Measurements from ENCODE around the gene LUC7L.

Gene LUC7L

DNA sequence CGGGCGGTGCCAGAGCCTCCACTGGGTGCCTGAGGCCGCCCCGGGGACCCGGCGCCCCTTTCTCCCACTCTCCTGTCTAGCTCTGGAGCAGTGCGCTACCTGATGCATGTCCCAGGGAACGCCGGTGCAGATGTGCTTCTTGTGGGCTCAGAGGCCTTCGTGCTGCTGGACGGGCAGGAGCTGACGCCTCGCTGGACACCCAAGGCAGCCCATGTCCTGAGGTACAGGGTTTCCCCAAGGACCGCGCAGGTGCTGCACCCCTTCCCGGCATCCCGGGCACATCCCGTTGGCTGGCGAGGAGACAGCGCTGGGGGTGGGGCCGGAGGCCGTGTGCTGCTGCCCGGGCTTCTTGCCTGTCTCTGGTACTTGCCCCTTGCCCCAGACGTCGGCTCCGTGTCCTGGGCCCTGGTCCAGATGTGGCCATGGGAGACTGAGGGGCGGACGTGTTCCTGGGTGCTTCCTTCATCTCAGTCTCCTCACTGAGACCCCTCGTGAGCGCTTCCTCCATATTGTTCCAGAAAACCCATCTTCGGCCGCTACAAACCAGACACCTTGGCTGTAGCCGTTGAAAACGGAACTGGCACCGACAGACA lies 34.0 kb upstream of the LUC7L start:
- no peaks in the 10 kb centered on the region for H3K79me2 ChIP-seq (ENCODE audit: insufficient read depth, low read length)
- H4K20me1 ChIP-seq (ENCODE audit: insufficient read depth, low read length): no peaks in the 10 kb centered on the region
- no peaks in the 10 kb centered on the region for H3K4me1 ChIP-seq (ENCODE audit: insufficient read depth, low read length)
- no peak overlapping the region for H2AFZ ChIP-seq (ENCODE audit: low read depth, low read length)
- no peak for ATAC-seq (ENCODE audit: insufficient read depth, low read depth)
- H3K4me2 ChIP-seq (ENCODE audit: insufficient read depth, low read length): no peak overlapping the region
- TF ChIP-seq, protein P1, sequence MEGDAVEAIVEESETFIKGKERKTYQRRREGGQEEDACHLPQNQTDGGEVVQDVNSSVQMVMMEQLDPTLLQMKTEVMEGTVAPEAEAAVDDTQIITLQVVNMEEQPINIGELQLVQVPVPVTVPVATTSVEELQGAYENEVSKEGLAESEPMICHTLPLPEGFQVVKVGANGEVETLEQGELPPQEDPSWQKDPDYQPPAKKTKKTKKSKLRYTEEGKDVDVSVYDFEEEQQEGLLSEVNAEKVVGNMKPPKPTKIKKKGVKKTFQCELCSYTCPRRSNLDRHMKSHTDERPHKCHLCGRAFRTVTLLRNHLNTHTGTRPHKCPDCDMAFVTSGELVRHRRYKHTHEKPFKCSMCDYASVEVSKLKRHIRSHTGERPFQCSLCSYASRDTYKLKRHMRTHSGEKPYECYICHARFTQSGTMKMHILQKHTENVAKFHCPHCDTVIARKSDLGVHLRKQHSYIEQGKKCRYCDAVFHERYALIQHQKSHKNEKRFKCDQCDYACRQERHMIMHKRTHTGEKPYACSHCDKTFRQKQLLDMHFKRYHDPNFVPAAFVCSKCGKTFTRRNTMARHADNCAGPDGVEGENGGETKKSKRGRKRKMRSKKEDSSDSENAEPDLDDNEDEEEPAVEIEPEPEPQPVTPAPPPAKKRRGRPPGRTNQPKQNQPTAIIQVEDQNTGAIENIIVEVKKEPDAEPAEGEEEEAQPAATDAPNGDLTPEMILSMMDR (IDR thresholded peaks at IDR 0.05; ENCODE audit: borderline replicate concordance, extremely low read depth, low read length, poor library complexity, severe bottlenecking): no peak
- TF ChIP-seq EZH2 (IDR thresholded peaks at IDR 0.05; ENCODE audit: borderline replicate concordance, low read depth, low read length, severe bottlenecking): no peak
- no peaks in the 10 kb centered on the region for H3K27me3 ChIP-seq (ENCODE audit: insufficient read depth, low read length, poor library complexity)
- no peaks in the 10 kb centered on the region for H3K9me3 ChIP-seq (ENCODE audit: insufficient read depth, low read length, severe bottlenecking)
- DNase-seq: no peak
- peaks cover 52% of the 10 kb centered on the region for H3K36me3 ChIP-seq (ENCODE audit: insufficient read depth, low read length)
- no peak overlapping the region for H3K27ac ChIP-seq (ENCODE audit: low read length)
- H3K9ac ChIP-seq (ENCODE audit: low read depth, low read length): no peak overlapping the region
- no peak overlapping the region for H3K4me3 ChIP-seq (ENCODE audit: low read depth in 1 of 2, low read length in 2 of 2)

DNA sequence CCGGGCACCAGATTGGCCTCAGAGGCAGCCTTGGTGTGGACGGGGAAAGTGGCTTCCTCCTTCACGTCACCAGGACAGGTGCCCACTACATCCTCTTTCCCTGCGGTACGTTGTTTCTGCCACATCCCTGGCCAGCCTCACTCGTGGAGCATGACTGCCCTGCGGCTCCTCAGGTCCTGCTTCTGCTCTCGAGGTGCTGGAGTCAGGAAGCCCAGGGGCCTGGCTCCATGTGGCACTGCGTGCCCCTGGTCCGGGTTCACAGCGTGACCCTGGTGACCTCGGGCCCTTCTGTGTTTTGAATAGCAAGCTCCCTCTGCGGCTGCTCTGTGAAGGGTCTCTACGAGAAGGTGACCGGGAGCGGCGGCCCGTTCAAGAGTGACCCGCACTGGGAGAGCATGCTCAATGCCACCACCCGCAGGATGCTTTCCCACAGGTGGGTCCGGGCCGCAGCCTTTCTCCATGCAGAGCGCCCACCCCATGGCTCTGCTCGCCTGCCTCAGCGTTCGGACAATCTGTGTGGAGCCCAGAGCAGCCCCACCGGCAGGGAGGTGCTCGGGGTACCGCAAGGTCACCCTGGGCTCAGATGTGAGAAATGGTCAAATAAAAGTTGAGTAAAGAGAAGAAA lies 33.0 kb upstream of the LUC7L start:
- DNase-seq: no peak
- TF ChIP-seq EZH2 (IDR thresholded peaks at IDR 0.05; ENCODE audit: borderline replicate concordance, low read depth, low read length, severe bottlenecking): no peak
- TF ChIP-seq, protein P1 (IDR thresholded peaks at IDR 0.05; ENCODE audit: borderline replicate concordance, extremely low read depth, low read length, poor library complexity, severe bottlenecking): no peak
- no peaks in the 10 kb centered on the region for H3K79me2 ChIP-seq (ENCODE audit: insufficient read depth, low read length)
- H3K27ac ChIP-seq (ENCODE audit: low read length): no peak overlapping the region
- no peak overlapping the region for H3K9ac ChIP-seq (ENCODE audit: low read depth, low read length)
- no peaks in the 10 kb centered on the region for H3K27me3 ChIP-seq (ENCODE audit: insufficient read depth, low read length, poor library complexity)
- H3K4me1 ChIP-seq (ENCODE audit: insufficient read depth, low read length): no peaks in the 10 kb centered on the region
- H3K9me3 ChIP-seq (ENCODE audit: insufficient read depth, low read length, severe bottlenecking): no peaks in the 10 kb centered on the region
- ATAC-seq (ENCODE audit: insufficient read depth, low read depth): no peak
- no peak overlapping the region for H3K4me2 ChIP-seq (ENCODE audit: insufficient read depth, low read length)
- H4K20me1 ChIP-seq (ENCODE audit: insufficient read depth, low read length): no peaks in the 10 kb centered on the region
- no peak overlapping the region for H2AFZ ChIP-seq (ENCODE audit: low read depth, low read length)
- H3K36me3 ChIP-seq (ENCODE audit: insufficient read depth, low read length): peaks cover 52% of the 10 kb centered on the region
- no peak overlapping the region for H3K4me3 ChIP-seq (ENCODE audit: low read depth in 1 of 2, low read length in 2 of 2)

DNA sequence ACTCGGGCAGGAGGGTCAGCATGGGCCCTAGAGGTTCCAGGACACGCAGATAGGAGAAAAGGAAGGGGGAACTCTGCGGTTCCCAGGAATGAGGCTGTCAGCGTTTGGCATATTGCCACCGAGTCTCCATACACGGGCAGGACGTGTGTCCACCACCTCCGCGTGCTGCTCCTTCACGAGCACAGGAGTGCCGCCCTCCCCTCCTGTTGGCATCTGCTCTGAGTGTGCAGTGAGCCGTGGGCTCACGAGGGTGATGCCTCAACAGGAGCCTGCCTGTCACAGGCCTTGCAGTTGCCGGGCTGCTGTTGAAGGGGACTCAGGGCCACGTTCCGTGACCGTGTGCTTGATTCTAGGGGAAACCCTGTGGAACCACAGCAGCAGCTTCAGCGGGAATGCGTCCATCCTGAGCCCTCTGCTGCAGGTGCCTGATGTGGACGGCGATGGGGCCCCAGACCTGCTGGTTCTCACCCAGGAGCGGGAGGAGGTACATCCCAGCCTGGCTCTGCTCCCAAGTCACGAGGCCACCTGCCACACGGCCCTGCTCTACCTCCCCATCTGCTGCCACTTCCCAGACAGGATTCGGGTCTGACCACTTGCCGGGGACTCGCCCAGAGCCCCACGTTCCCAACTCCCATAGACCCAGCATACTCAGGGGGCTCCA lies 31.9 kb upstream of the LUC7L start:
- H2AFZ ChIP-seq (ENCODE audit: low read depth, low read length): no peak overlapping the region
- no peak overlapping the region for H3K27ac ChIP-seq (ENCODE audit: low read length)
- no peaks in the 10 kb centered on the region for H4K20me1 ChIP-seq (ENCODE audit: insufficient read depth, low read length)
- no peak overlapping the region for H3K4me2 ChIP-seq (ENCODE audit: insufficient read depth, low read length)
- H3K27me3 ChIP-seq (ENCODE audit: insufficient read depth, low read length, poor library complexity): no peaks in the 10 kb centered on the region
- DNase-seq (no peak), ATAC-seq (ENCODE audit: insufficient read depth, low read depth) (no peak)
- H3K79me2 ChIP-seq (ENCODE audit: insufficient read depth, low read length): no peaks in the 10 kb centered on the region
- no peaks in the 10 kb centered on the region for H3K4me1 ChIP-seq (ENCODE audit: insufficient read depth, low read length)
- no peak overlapping the region for H3K9ac ChIP-seq (ENCODE audit: low read depth, low read length)
- no peaks in the 10 kb centered on the region for H3K9me3 ChIP-seq (ENCODE audit: insufficient read depth, low read length, severe bottlenecking)
- no peak overlapping the region for H3K4me3 ChIP-seq (ENCODE audit: low read depth in 1 of 2, low read length in 2 of 2)
- peaks cover 54% of the 10 kb centered on the region for H3K36me3 ChIP-seq (ENCODE audit: insufficient read depth, low read length)
- TF ChIP-seq, protein P1 (IDR thresholded peaks at IDR 0.05; ENCODE audit: borderline replicate concordance, extremely low read depth, low read length, poor library complexity, severe bottlenecking): no peak
- TF ChIP-seq EZH2 (IDR thresholded peaks at IDR 0.05; ENCODE audit: borderline replicate concordance, low read depth, low read length, severe bottlenecking): no peak

All from DND-41 (cell line).